ENCODE measurements around the gene CCDC88C.

DNA sequence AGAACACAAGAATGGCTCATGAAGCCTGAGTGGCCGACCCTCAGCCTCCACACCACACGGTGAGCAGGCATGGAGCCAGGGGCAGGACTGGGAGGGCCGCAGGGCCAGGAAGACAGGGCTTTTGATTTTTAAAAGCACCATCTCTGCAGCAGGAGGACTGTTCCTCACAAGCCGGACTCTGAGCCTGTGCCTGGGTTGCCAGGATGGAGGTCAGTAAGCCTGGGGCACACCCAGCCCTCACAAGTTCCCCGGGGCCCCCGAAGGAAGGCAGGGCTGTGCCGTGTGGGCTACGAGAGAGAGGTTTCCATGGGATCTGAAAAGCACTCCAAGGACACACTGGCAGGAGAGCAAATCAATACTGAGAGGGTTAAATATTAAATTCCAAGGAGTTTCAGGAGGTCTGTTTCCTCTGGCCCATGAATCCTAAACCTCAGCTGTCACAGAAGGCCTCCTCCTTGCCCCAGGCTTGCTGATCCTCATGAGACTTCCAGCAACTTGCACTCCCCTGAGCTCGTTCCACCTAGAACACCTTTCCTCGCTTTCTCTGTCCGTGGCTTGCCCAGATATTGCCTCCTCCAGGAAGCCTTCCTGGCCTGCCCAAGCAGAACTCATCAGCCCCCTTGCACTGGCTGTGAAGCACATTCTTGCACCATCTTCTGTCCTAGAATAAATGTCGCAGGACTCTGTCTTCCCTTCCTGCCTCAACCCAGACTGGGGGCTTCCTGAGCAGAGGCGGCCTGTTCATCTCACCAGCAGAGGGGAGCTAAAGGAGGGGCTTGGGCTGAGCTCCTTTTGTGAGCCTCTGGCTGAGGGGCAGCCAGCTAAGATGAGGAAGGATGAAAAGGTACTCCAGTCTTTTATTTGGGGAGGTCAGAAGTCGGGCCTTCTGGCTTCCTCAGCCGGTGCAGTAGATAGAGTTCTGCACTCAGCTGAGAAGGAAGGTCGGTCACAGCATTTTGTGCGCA is 64.6 kb downstream of the CCDC88C start:
- TF ChIP-seq NFYB (CRISPR knock-in tag; conservative IDR thresholded peaks at IDR 0.05; ENCODE audit: low read depth): no peak
- TF ChIP-seq, protein P1, sequence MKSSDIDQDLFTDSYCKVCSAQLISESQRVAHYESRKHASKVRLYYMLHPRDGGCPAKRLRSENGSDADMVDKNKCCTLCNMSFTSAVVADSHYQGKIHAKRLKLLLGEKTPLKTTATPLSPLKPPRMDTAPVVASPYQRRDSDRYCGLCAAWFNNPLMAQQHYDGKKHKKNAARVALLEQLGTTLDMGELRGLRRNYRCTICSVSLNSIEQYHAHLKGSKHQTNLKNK (CRISPR knock-in tag; IDR thresholded peaks at IDR 0.05): no peak
- TF ChIP-seq ZNF263 (CRISPR knock-in tag; IDR thresholded peaks at IDR 0.05; ENCODE audit: low read depth): no peak
- TF ChIP-seq, protein P2, sequence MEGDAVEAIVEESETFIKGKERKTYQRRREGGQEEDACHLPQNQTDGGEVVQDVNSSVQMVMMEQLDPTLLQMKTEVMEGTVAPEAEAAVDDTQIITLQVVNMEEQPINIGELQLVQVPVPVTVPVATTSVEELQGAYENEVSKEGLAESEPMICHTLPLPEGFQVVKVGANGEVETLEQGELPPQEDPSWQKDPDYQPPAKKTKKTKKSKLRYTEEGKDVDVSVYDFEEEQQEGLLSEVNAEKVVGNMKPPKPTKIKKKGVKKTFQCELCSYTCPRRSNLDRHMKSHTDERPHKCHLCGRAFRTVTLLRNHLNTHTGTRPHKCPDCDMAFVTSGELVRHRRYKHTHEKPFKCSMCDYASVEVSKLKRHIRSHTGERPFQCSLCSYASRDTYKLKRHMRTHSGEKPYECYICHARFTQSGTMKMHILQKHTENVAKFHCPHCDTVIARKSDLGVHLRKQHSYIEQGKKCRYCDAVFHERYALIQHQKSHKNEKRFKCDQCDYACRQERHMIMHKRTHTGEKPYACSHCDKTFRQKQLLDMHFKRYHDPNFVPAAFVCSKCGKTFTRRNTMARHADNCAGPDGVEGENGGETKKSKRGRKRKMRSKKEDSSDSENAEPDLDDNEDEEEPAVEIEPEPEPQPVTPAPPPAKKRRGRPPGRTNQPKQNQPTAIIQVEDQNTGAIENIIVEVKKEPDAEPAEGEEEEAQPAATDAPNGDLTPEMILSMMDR (IDR thresholded peaks at IDR 0.05): no peak
- no peak for TF ChIP-seq SP1 (CRISPR knock-in tag; conservative IDR thresholded peaks at IDR 0.05)
- no peak for TF ChIP-seq TCF7 (CRISPR knock-in tag; IDR thresholded peaks at IDR 0.05; ENCODE audit: low read depth)
- TF ChIP-seq ZNF232 (CRISPR knock-in tag; IDR thresholded peaks at IDR 0.05): no peak
- TF ChIP-seq, protein P3, sequence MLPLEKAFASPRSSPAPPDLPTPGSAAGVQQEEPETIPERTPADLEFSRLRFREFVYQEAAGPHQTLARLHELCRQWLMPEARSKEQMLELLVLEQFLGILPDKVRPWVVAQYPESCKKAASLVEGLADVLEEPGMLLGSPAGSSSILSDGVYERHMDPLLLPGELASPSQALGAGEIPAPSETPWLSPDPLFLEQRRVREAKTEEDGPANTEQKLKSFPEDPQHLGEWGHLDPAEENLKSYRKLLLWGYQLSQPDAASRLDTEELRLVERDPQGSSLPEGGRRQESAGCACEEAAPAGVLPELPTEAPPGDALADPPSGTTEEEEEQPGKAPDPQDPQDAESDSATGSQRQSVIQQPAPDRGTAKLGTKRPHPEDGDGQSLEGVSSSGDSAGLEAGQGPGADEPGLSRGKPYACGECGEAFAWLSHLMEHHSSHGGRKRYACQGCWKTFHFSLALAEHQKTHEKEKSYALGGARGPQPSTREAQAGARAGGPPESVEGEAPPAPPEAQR (CRISPR knock-in tag; IDR thresholded peaks at IDR 0.05): no peak
